ENCODE measurements around the gene SCLT1. TPM values are rescaled to one million over a fixed set of nuclear protein-coding genes. Genes with fewer than 3 reads are reported as not detected.

SCLT1 gene
- total RNA-seq, 1 experiment from 2014 or later = 13.3 TPM

DNA sequence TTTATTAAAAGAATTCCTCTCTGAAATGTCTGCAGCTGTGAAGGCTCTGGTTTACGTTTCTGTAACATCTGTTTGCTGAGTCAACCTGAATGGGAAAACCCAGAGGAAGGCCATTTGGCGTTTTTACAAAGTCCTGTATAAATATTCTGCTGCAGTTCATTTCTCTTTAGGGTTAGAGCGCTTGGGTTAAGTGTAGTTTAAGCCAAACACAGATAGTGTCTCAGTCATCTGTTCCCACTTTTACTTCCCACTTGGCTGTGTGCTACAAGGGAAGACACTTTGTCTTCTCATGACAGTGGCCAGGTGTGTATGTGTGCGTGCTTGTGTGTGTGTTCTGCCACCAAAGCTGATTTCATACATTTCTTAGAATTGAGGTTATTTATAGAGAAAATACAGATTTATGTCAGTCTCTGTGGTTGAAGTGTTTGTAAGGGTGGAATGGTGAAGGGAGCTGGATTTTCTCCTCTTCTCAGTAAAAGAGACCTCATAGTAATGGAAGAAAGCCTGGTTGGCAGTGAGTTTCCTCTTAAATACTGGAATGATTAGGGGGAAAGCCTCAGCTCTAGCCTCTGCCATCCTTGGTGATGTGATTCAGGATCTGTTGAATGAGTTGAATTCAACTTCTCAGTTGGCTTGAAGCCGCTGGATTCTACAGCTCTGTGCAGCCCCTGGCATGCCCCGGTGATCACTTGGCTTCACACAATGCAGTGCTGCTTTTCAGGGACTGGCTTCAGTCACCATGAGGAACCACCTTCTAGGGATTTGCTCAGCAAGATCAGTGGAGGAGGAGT lies 233.3 kb downstream of the SCLT1 start:
- intact Hi-C loops (cut with micrococcal nuclease) = no loop called here
- no peaks in the 10 kb centered on the region for H3K27me3 ChIP-seq (ENCODE audit: insufficient read depth, low read length)
- no peak overlapping the region for H2AFZ ChIP-seq (ENCODE audit: low read depth, low read length, poor library complexity, severe bottlenecking)
- TF ChIP-seq FOSL1 (IDR thresholded peaks at IDR 0.05; ENCODE audit: low read depth) = no peak
- no peak for TF ChIP-seq SP1 (IDR thresholded peaks at IDR 0.05; ENCODE audit: low read depth)
- TF ChIP-seq SIN3A (IDR thresholded peaks at IDR 0.05; ENCODE audit: low read depth) = no peak
- TF ChIP-seq, protein P1, sequence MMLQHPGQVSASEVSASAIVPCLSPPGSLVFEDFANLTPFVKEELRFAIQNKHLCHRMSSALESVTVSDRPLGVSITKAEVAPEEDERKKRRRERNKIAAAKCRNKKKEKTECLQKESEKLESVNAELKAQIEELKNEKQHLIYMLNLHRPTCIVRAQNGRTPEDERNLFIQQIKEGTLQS (IDR thresholded peaks at IDR 0.05) = no peak
- H3K9me2 ChIP-seq (ENCODE audit: insufficient read depth) = no peaks in the 10 kb centered on the region
- no peaks in the 10 kb centered on the region for H3K4me1 ChIP-seq (ENCODE audit: control insufficient read depth in 1 of 2, insufficient read depth in 2 of 2, low read length in 2 of 2)
- POLR2A ChIA-PET = interaction anchor here (0.6 kb wide), 1 partner anchor 18 kb away, joined by 6 read pairs; no protein-coding TSS in a partner anchor
- no TSS peak for BruUV-seq (replicated peaks)
- peaks cover 2 to 10% of the 10 kb centered on the region in 2 experiments; a peak in 2 of 4 replicates for H3K36me3 ChIP-seq (ENCODE audit: control insufficient read depth in 1 of 2, insufficient read depth in 2 of 2, low read length in 2 of 2)
- H3K9me3 ChIP-seq (ENCODE audit: control insufficient read depth in 1 of 2, insufficient read depth in 1 of 2, low read depth in 1 of 2, low read length in 2 of 2) = no peaks in the 10 kb centered on the region
- DNase-seq (ENCODE audit: low read depth, low spot score) = no peak
- RAD21 ChIA-PET (ENCODE audit: low non-redundant PET in 1 of 2, low total read pairs in 2 of 2, uncharacterized antibody in 2 of 2, unreplicated experiment in 2 of 2) = no interaction called here
- H3K27ac ChIP-seq (ENCODE audit: low read depth, low read length) = no peak overlapping the region
- no peak overlapping the region for H3K9ac ChIP-seq (ENCODE audit: low read length)
- H3K79me2 ChIP-seq (ENCODE audit: insufficient read depth, low read length) = no peaks in the 10 kb centered on the region
- CTCF ChIA-PET = interaction anchor here (0.5 to 1.4 kb wide), 2 partner anchors 286 to 406 kb away, joined by 4 read pairs; no protein-coding TSS in a partner anchor
- ATAC-seq = no peak
- no peak overlapping the region for H3K4me2 ChIP-seq (ENCODE audit: low read length)
- H4K20me1 ChIP-seq (ENCODE audit: insufficient read depth) = no peaks in the 10 kb centered on the region
- no peak overlapping the region for H3K4me3 ChIP-seq (replicated peaks in 1 of 2; ENCODE audit: low read depth in 1 of 2, low read length in 2 of 2)

DNA sequence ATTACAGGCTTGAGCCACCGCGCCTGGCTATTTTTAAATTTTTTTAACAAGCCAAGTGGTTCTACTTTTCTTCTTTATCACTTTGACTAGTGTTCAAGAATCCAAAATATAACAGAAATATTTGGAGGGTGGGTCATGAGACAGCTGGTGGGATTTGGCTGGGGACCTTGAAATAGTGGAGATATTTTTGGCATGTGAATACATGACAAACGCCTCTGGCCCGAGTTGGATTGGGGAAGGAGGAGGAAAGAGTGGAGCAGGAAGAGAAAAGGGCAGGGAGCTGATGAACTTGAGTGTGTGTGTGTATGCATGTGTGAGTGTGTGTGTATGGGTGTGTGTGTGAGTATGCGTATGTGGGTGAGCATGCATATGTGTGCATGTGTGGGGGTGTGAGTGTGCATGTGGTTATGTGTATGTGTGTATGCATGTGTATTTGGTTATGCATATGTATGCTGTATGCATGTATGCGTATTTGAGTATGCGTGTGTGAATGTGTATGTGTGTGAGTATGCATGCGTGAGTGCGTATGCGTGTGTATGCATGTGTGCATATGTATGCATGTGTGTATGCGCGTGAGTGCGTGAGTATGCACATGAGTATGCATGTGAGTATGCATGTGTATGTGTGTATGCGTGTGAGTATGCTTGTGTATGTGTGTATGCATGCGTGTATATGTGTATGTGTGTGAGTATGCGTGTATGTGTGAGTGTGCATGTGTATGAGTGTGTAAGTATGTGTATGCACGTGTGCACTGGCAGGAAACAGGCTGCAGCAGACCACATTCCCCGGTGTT lies 234.3 kb downstream of the SCLT1 start:
- H3K9me2 ChIP-seq (ENCODE audit: insufficient read depth) = no peaks in the 10 kb centered on the region
- no peak overlapping the region for H3K9ac ChIP-seq (ENCODE audit: low read length)
- TF ChIP-seq EZH2 (IDR thresholded peaks at IDR 0.05) (no peak), YY1 (IDR thresholded peaks at IDR 0.05; ENCODE audit: extremely low read depth, insufficient replicate concordance, low read depth, low read length) (no peak)
- POLR2A ChIA-PET = no interaction called here
- no peak overlapping the region for H3K4me3 ChIP-seq (replicated peaks in 1 of 2; ENCODE audit: low read depth in 1 of 2, low read length in 2 of 2)
- DNase-seq (ENCODE audit: low read depth, low spot score) (no peak), ATAC-seq (no peak)
- no peaks in the 10 kb centered on the region for H4K20me1 ChIP-seq (ENCODE audit: insufficient read depth)
- H3K36me3 ChIP-seq (ENCODE audit: control insufficient read depth in 1 of 2, insufficient read depth in 2 of 2, low read length in 2 of 2) = peaks cover 2 to 6% of the 10 kb centered on the region in 2 experiments; a peak in 2 of 4 replicates
- no peaks in the 10 kb centered on the region for H3K79me2 ChIP-seq (ENCODE audit: insufficient read depth, low read length)
- RAD21 ChIA-PET (ENCODE audit: low non-redundant PET in 1 of 2, low total read pairs in 2 of 2, uncharacterized antibody in 2 of 2, unreplicated experiment in 2 of 2) = no interaction called here
- intact Hi-C loops (cut with micrococcal nuclease) = no loop called here
- no peak overlapping the region for H2AFZ ChIP-seq (ENCODE audit: low read depth, low read length, poor library complexity, severe bottlenecking)
- H3K9me3 ChIP-seq (ENCODE audit: control insufficient read depth in 1 of 2, insufficient read depth in 1 of 2, low read depth in 1 of 2, low read length in 2 of 2) = no peaks in the 10 kb centered on the region
- no TSS peak for BruUV-seq (replicated peaks)
- no peaks in the 10 kb centered on the region for H3K27me3 ChIP-seq (ENCODE audit: insufficient read depth, low read length)
- H3K27ac ChIP-seq (ENCODE audit: low read depth, low read length) = no peak overlapping the region
- no peak overlapping the region for H3K4me2 ChIP-seq (ENCODE audit: low read length)
- CTCF ChIA-PET = no interaction called here
- no peaks in the 10 kb centered on the region for H3K4me1 ChIP-seq (ENCODE audit: control insufficient read depth in 1 of 2, insufficient read depth in 2 of 2, low read length in 2 of 2)

Data from HCT116 (cell line).